OCI-LY1 (cell line): Measurements from ENCODE around the gene CADM1.

ENCODE experiments used
- H2AFZ ChIP-seq: fragments of 200-600 bp; sonication (generic), shearing (Covaris generic); 2 replicates; pipeline ENCODE4 v1.6.0; 2014; ENCODE audit warnings: antibody characterized with exemption, mild to moderate bottlenecking, low read length
- H3F3A ChIP-seq: fragments of 200-600 bp; sonication (generic), shearing (Covaris generic); 2 replicates; pipeline ENCODE4 v1.6.0; 2014; ENCODE audit warnings: mild to moderate bottlenecking, antibody characterized with exemption, low read length, moderate library complexity; ENCODE audit not compliant: insufficient read depth
- H3K27ac ChIP-seq: fragments of 200-600 bp; sonication (generic); 2 replicates; pipeline ENCODE4 v1.5.1; 2014; ENCODE audit warnings: low read length, mixed run types, mild to moderate bottlenecking, low read depth; ENCODE audit not compliant: poor library complexity, severe bottlenecking
- H3K27me3 ChIP-seq: fragments of 200-600 bp; sonication (generic); 2 replicates; pipeline ENCODE4 v1.6.0; 2014; ENCODE audit warnings: antibody characterized with exemption, mild to moderate bottlenecking, low read length, moderate library complexity; ENCODE audit not compliant: insufficient read depth
- H3K36me3 ChIP-seq: fragments of 200-600 bp; sonication (generic); 2 replicates; pipeline ENCODE4 v1.6.1; 2014; ENCODE audit warnings: mild to moderate bottlenecking, antibody characterized with exemption, low read length, moderate library complexity, mixed read lengths; ENCODE audit not compliant: insufficient read depth
- H3K4me1 ChIP-seq: fragments of 200-600 bp; sonication (generic); 2 replicates; pipeline ENCODE4 v1.5.1; 2014; ENCODE audit warnings: mild to moderate bottlenecking, low read length, moderate library complexity; ENCODE audit not compliant: insufficient read depth, severe bottlenecking
- H3K4me2 ChIP-seq: fragments of 200-600 bp; sonication (generic), shearing (Covaris generic); 2 replicates; pipeline ENCODE4 v1.6.1; 2014; ENCODE audit warnings: low read length
- H3K4me3 ChIP-seq: fragments of 200-600 bp; sonication (generic); 2 replicates; pipeline ENCODE4 v1.5.1; 2014; ENCODE audit warnings: low read length, low read depth, mild to moderate bottlenecking, mixed read lengths; ENCODE audit not compliant: poor library complexity, severe bottlenecking
- H3K79me2 ChIP-seq: fragments of 200-600 bp; shearing (Covaris generic); 2 replicates; pipeline ENCODE4 v1.6.1; 2016; ENCODE audit warnings: mixed run types, low read length, mixed read lengths; ENCODE audit not compliant: insufficient read depth
- H3K9ac ChIP-seq: fragments of 200-600 bp; sonication (generic), shearing (Covaris generic); 2 replicates; pipeline ENCODE4 v1.6.1; 2014; ENCODE audit warnings: mild to moderate bottlenecking, low read length, mixed read lengths
- H3K9me2 ChIP-seq: fragments of 200-600 bp; sonication (generic), shearing (Covaris generic); 2 replicates; pipeline ENCODE4 v1.6.1; 2014; ENCODE audit warnings: low read depth, mild to moderate bottlenecking, low read length, mixed read lengths
- H3K9me3 ChIP-seq: fragments of 200-600 bp; shearing (Covaris generic); 2 replicates; pipeline ENCODE4 v1.6.1; 2014; ENCODE audit warnings: low read length, mixed read lengths
- H4K20me1 ChIP-seq: fragments of 200-600 bp; sonication (generic), shearing (Covaris generic); 2 replicates; pipeline ENCODE4 v1.6.0; 2016; ENCODE audit warnings: mild to moderate bottlenecking, low read length; ENCODE audit not compliant: insufficient read depth
- CTCF ChIP-seq: fragments of 200-600 bp; sonication (generic), shearing (Covaris generic); IDR thresholded peaks from 2 replicates; pipeline ENCODE4 v1.5.1; 2017; ENCODE audit warnings: mild to moderate bottlenecking, antibody characterized with exemption, low read length, moderate library complexity, mixed read lengths
- EZH2 ChIP-seq: fragments of 200-600 bp; sonication (generic), shearing (Covaris generic); IDR thresholded peaks from 2 replicates; pipeline ENCODE4 v1.8.0; 2017; ENCODE audit warnings: borderline replicate concordance, mixed run types, mild to moderate bottlenecking, antibody characterized with exemption, low read length, moderate library complexity, mixed read lengths

Gene CADM1

GRCh38 chr11:115311949-115312348, 192.3 kb downstream of the CADM1 start:
- no peak overlapping the region for H3K4me3 ChIP-seq
- no peaks in the 10 kb centered on the region for H3K9me3 ChIP-seq
- H3K4me2 ChIP-seq = no peak overlapping the region
- peaks cover 3% of the 10 kb centered on the region for H3K4me1 ChIP-seq
- no peaks in the 10 kb centered on the region for H3K9me2 ChIP-seq
- H3K9ac ChIP-seq = no peak overlapping the region
- no peaks in the 10 kb centered on the region for H3K27me3 ChIP-seq
- no peak overlapping the region for H3K27ac ChIP-seq
- no peak overlapping the region for H2AFZ ChIP-seq
- H3K79me2 ChIP-seq = no peaks in the 10 kb centered on the region
- no peaks in the 10 kb centered on the region for H3F3A ChIP-seq
- no peak for TF ChIP-seq EZH2
- TF ChIP-seq CTCF = no peak
- H3K36me3 ChIP-seq = no peaks in the 10 kb centered on the region
- H4K20me1 ChIP-seq = no peaks in the 10 kb centered on the region

GRCh38 chr11:115306689-115307088, 197.5 kb downstream of the CADM1 start:
- H3K79me2 ChIP-seq = no peaks in the 10 kb centered on the region
- peaks cover 5% of the 10 kb centered on the region for H3K4me1 ChIP-seq
- H4K20me1 ChIP-seq = no peaks in the 10 kb centered on the region
- H3K4me3 ChIP-seq = no peak overlapping the region
- no peak overlapping the region for H3K4me2 ChIP-seq
- no peaks in the 10 kb centered on the region for H3K36me3 ChIP-seq
- H3K27me3 ChIP-seq = no peaks in the 10 kb centered on the region
- H3K9me2 ChIP-seq = no peaks in the 10 kb centered on the region
- no peak overlapping the region for H3K9ac ChIP-seq
- no peak overlapping the region for H2AFZ ChIP-seq
- no peak overlapping the region for H3K27ac ChIP-seq
- H3F3A ChIP-seq = no peaks in the 10 kb centered on the region
- H3K9me3 ChIP-seq = no peaks in the 10 kb centered on the region
- no peak for TF ChIP-seq EZH2

GRCh38 chr11:115304774-115305472, 199.3 kb downstream of the CADM1 start:
- no peaks in the 10 kb centered on the region for H3K9me3 ChIP-seq
- no peak overlapping the region for H3K27ac ChIP-seq
- H3K4me3 ChIP-seq = no peak overlapping the region
- H3K4me2 ChIP-seq = no peak overlapping the region
- no peaks in the 10 kb centered on the region for H3K79me2 ChIP-seq
- no peaks in the 10 kb centered on the region for H3K27me3 ChIP-seq
- TF ChIP-seq CTCF (no peak), EZH2 (no peak)
- no peaks in the 10 kb centered on the region for H3F3A ChIP-seq
- no peaks in the 10 kb centered on the region for H3K9me2 ChIP-seq
- H4K20me1 ChIP-seq = no peaks in the 10 kb centered on the region
- H3K9ac ChIP-seq = no peak overlapping the region
- H2AFZ ChIP-seq = no peak overlapping the region
- no peaks in the 10 kb centered on the region for H3K36me3 ChIP-seq
- H3K4me1 ChIP-seq = peaks cover 10% of the 10 kb centered on the region

GRCh38 chr11:115303929-115304531, 200.2 kb downstream of the CADM1 start:
- Histone ChIP-seq H3K4me3 (no peak overlapping the region), H3K27me3 (no peaks in the 10 kb centered on the region), H3K79me2 (no peaks in the 10 kb centered on the region), H3K4me1 (peaks cover 12% of the 10 kb centered on the region), H3K9me3 (no peaks in the 10 kb centered on the region), H3K9ac (no peak overlapping the region), H2AFZ (no peak overlapping the region), H4K20me1 (no peaks in the 10 kb centered on the region), H3K36me3 (no peaks in the 10 kb centered on the region), H3K4me2 (no peak overlapping the region), H3K9me2 (no peaks in the 10 kb centered on the region), H3F3A (no peaks in the 10 kb centered on the region), H3K27ac (no peak overlapping the region)
- TF ChIP-seq CTCF (no peak), EZH2 (no peak)
